ENCODE data around the gene NFE2L1.

Gene NFE2L1

GRCh38 chr17:48084932-48085331 lies 36.8 kb downstream of the NFE2L1 start:
- Histone ChIP-seq H3K27me3 (ENCODE audit: control insufficient read depth in 1 of 2, insufficient read depth in 2 of 2, low read length in 2 of 2) (no peaks in the 10 kb centered on the region), H3K9ac (ENCODE audit: low read depth in 1 of 2, low read length in 2 of 2) (no peak overlapping the region), H3K9me3 (ENCODE audit: control insufficient read depth in 1 of 2, low read length in 2 of 2) (no peaks in the 10 kb centered on the region), H3K4me1 (ENCODE audit: control insufficient read depth in 1 of 2, insufficient read depth in 2 of 2, low read length in 2 of 2) (peaks cover 2 to 7% of the 10 kb centered on the region in 2 donors), H3K27ac (ENCODE audit: low read depth, low read length) (no peak overlapping the region), H3K36me3 (ENCODE audit: control insufficient read depth in 1 of 2, insufficient read depth in 2 of 2, low read length in 2 of 2) (no peaks in the 10 kb centered on the region), H3K4me3 (ENCODE audit: low read depth in 1 of 2, low read length in 2 of 2) (no peak overlapping the region)

GRCh38 chr17:48093341-48094045 lies 45.3 kb downstream of the NFE2L1 start:
- Histone ChIP-seq H3K9me3 (ENCODE audit: control insufficient read depth in 1 of 2, low read length in 2 of 2) (no peaks in the 10 kb centered on the region), H3K9ac (ENCODE audit: low read depth in 1 of 2, low read length in 2 of 2) (no peak overlapping the region), H3K4me1 (ENCODE audit: control insufficient read depth in 1 of 2, insufficient read depth in 2 of 2, low read length in 2 of 2) (no peaks in the 10 kb centered on the region), H3K4me3 (ENCODE audit: low read depth in 1 of 2, low read length in 2 of 2) (no peak overlapping the region), H3K27ac (ENCODE audit: low read depth, low read length) (no peak overlapping the region), H3K36me3 (ENCODE audit: control insufficient read depth in 1 of 2, insufficient read depth in 2 of 2, low read length in 2 of 2) (no peaks in the 10 kb centered on the region), H3K27me3 (ENCODE audit: control insufficient read depth in 1 of 2, insufficient read depth in 2 of 2, low read length in 2 of 2) (no peaks in the 10 kb centered on the region)

GRCh38 chr17:48095611-48096010 lies 47.5 kb downstream of the NFE2L1 start:
- H3K4me3 ChIP-seq (ENCODE audit: low read depth in 1 of 2, low read length in 2 of 2) = no peak overlapping the region
- no peaks in the 10 kb centered on the region for H3K36me3 ChIP-seq (ENCODE audit: control insufficient read depth in 1 of 2, insufficient read depth in 2 of 2, low read length in 2 of 2)
- H3K4me1 ChIP-seq (ENCODE audit: control insufficient read depth in 1 of 2, insufficient read depth in 2 of 2, low read length in 2 of 2) = peaks cover 6% of the 10 kb centered on the region in 2 donors
- no peaks in the 10 kb centered on the region for H3K27me3 ChIP-seq (ENCODE audit: control insufficient read depth in 1 of 2, insufficient read depth in 2 of 2, low read length in 2 of 2)
- H3K9ac ChIP-seq (ENCODE audit: low read depth in 1 of 2, low read length in 2 of 2) = no peak overlapping the region
- no peak overlapping the region for H3K27ac ChIP-seq (ENCODE audit: low read depth, low read length)
- no peaks in the 10 kb centered on the region for H3K9me3 ChIP-seq (ENCODE audit: control insufficient read depth in 1 of 2, low read length in 2 of 2)

GRCh38 chr17:48100160-48100559 lies 52.0 kb downstream of the NFE2L1 start:
- Histone ChIP-seq H3K27me3 (ENCODE audit: control insufficient read depth in 1 of 2, insufficient read depth in 2 of 2, low read length in 2 of 2) (no peaks in the 10 kb centered on the region), H3K4me3 (ENCODE audit: low read depth in 1 of 2, low read length in 2 of 2) (peak overlapping the region; percentile 81 to 85), H3K27ac (ENCODE audit: low read depth, low read length) (no peak overlapping the region), H3K36me3 (ENCODE audit: control insufficient read depth in 1 of 2, insufficient read depth in 2 of 2, low read length in 2 of 2) (no peaks in the 10 kb centered on the region), H3K9me3 (ENCODE audit: control insufficient read depth in 1 of 2, low read length in 2 of 2) (no peaks in the 10 kb centered on the region), H3K4me1 (ENCODE audit: control insufficient read depth in 1 of 2, insufficient read depth in 2 of 2, low read length in 2 of 2) (peaks cover 6% of the 10 kb centered on the region in 2 donors), H3K9ac (ENCODE audit: low read depth in 1 of 2, low read length in 2 of 2) (peak overlapping the region; percentile 39 to 66)

- Histone ChIP-seq H3K4me3 (ENCODE audit: low read depth in 1 of 2, low read length in 2 of 2) (peak overlapping the region; percentile 81 to 85), H3K9ac (ENCODE audit: low read depth in 1 of 2, low read length in 2 of 2) (peak overlapping the region; percentile 39 to 66), H3K36me3 (ENCODE audit: control insufficient read depth in 1 of 2, insufficient read depth in 2 of 2, low read length in 2 of 2) (no peaks in the 10 kb centered on the region), H3K27ac (ENCODE audit: low read depth, low read length) (peak overlapping the region; percentile 50), H3K9me3 (ENCODE audit: control insufficient read depth in 1 of 2, low read length in 2 of 2) (no peaks in the 10 kb centered on the region), H3K4me1 (ENCODE audit: control insufficient read depth in 1 of 2, insufficient read depth in 2 of 2, low read length in 2 of 2) (peaks cover 6% of the 10 kb centered on the region in 2 donors), H3K27me3 (ENCODE audit: control insufficient read depth in 1 of 2, insufficient read depth in 2 of 2, low read length in 2 of 2) (no peaks in the 10 kb centered on the region)
Measured at GRCh38 chr17:48100591-48101011, 52.4 kb downstream of the NFE2L1 start.

GRCh38 chr17:48101012-48101720 lies 53.0 kb downstream of the NFE2L1 start, which contains the start of gene CBX1:
CBX1 (minus strand) TSS chr17:48101478; CDS start chr17:48077004, 24,474 bp downstream.
- peak within 1 kb of the TSS; percentile 50 for H3K27ac ChIP-seq (ENCODE audit: low read depth, low read length)
- peaks cover 6% of the 10 kb centered on the region in 2 donors for H3K4me1 ChIP-seq (ENCODE audit: control insufficient read depth in 1 of 2, insufficient read depth in 2 of 2, low read length in 2 of 2)
- no peaks in the 10 kb centered on the region for H3K36me3 ChIP-seq (ENCODE audit: control insufficient read depth in 1 of 2, insufficient read depth in 2 of 2, low read length in 2 of 2)
- no peaks in the 10 kb centered on the region for H3K27me3 ChIP-seq (ENCODE audit: control insufficient read depth in 1 of 2, insufficient read depth in 2 of 2, low read length in 2 of 2)
- H3K4me3 ChIP-seq (ENCODE audit: low read depth in 1 of 2, low read length in 2 of 2) = peak within 1 kb of the TSS; percentile 81 to 85
- peak within 1 kb of the TSS; percentile 39 to 66 for H3K9ac ChIP-seq (ENCODE audit: low read depth in 1 of 2, low read length in 2 of 2)
- H3K9me3 ChIP-seq (ENCODE audit: control insufficient read depth in 1 of 2, low read length in 2 of 2) = no peaks in the 10 kb centered on the region

GRCh38 chr17:48102043-48102750 lies 54.0 kb downstream of the NFE2L1 start:
- Histone ChIP-seq H3K4me1 (ENCODE audit: control insufficient read depth in 1 of 2, insufficient read depth in 2 of 2, low read length in 2 of 2) (peaks cover 6% of the 10 kb centered on the region in 2 donors), H3K36me3 (ENCODE audit: control insufficient read depth in 1 of 2, insufficient read depth in 2 of 2, low read length in 2 of 2) (no peaks in the 10 kb centered on the region), H3K4me3 (ENCODE audit: low read depth in 1 of 2, low read length in 2 of 2) (no peak overlapping the region), H3K9ac (ENCODE audit: low read depth in 1 of 2, low read length in 2 of 2) (no peak overlapping the region), H3K9me3 (ENCODE audit: control insufficient read depth in 1 of 2, low read length in 2 of 2) (no peaks in the 10 kb centered on the region), H3K27ac (ENCODE audit: low read depth, low read length) (no peak overlapping the region), H3K27me3 (ENCODE audit: control insufficient read depth in 1 of 2, insufficient read depth in 2 of 2, low read length in 2 of 2) (no peaks in the 10 kb centered on the region)

- H3K27me3 ChIP-seq (ENCODE audit: control insufficient read depth in 1 of 2, insufficient read depth in 2 of 2, low read length in 2 of 2) = no peaks in the 10 kb centered on the region
- H3K4me3 ChIP-seq (ENCODE audit: low read depth in 1 of 2, low read length in 2 of 2) = no peak overlapping the region
- H3K9ac ChIP-seq (ENCODE audit: low read depth in 1 of 2, low read length in 2 of 2) = no peak overlapping the region
- peaks cover 6% of the 10 kb centered on the region in 2 donors for H3K4me1 ChIP-seq (ENCODE audit: control insufficient read depth in 1 of 2, insufficient read depth in 2 of 2, low read length in 2 of 2)
- H3K27ac ChIP-seq (ENCODE audit: low read depth, low read length) = no peak overlapping the region
- no peaks in the 10 kb centered on the region for H3K36me3 ChIP-seq (ENCODE audit: control insufficient read depth in 1 of 2, insufficient read depth in 2 of 2, low read length in 2 of 2)
- H3K9me3 ChIP-seq (ENCODE audit: control insufficient read depth in 1 of 2, low read length in 2 of 2) = no peaks in the 10 kb centered on the region
Measured at GRCh38 chr17:48102798-48103715, 54.9 kb downstream of the NFE2L1 start.

GRCh38 chr17:48104440-48104839 lies 56.3 kb downstream of the NFE2L1 start:
- Histone ChIP-seq H3K9ac (ENCODE audit: low read depth in 1 of 2, low read length in 2 of 2) (no peak overlapping the region), H3K27me3 (ENCODE audit: control insufficient read depth in 1 of 2, insufficient read depth in 2 of 2, low read length in 2 of 2) (no peaks in the 10 kb centered on the region), H3K4me3 (ENCODE audit: low read depth in 1 of 2, low read length in 2 of 2) (no peak overlapping the region), H3K27ac (ENCODE audit: low read depth, low read length) (no peak overlapping the region), H3K9me3 (ENCODE audit: control insufficient read depth in 1 of 2, low read length in 2 of 2) (no peaks in the 10 kb centered on the region), H3K36me3 (ENCODE audit: control insufficient read depth in 1 of 2, insufficient read depth in 2 of 2, low read length in 2 of 2) (no peaks in the 10 kb centered on the region), H3K4me1 (ENCODE audit: control insufficient read depth in 1 of 2, insufficient read depth in 2 of 2, low read length in 2 of 2) (peaks cover 11 to 14% of the 10 kb centered on the region in 2 donors)
